ENCODE measurements around the gene AAK1. TPM values are rescaled to one million over a fixed set of nuclear protein-coding genes. Genes with fewer than 3 reads are reported as not detected.
"Not testable (repeated sequence)": the region's sequence is repeated elsewhere in the genome, so short reads cannot be mapped to it uniquely, and the experiment has no call there.

AAK1 gene
- total and polyA plus RNA-seq, 10 of the 15 experiments (the other 5 are each of a cell fraction or from before 2014, with no cell fraction given): 2.9 to 41.4 (median 17.5) TPM

GRCh38 chr2:69608109-69608508 lies 35.4 kb downstream of the AAK1 start:
- RAD21 ChIA-PET (ENCODE audit: unreplicated experiment): no interaction called here
- 50% methylated on average over 2 of the region's 2 CpGs for WGBS (ENCODE audit: insufficient coverage, insufficient replicate concordance, low lambda C conversion rate, missing lambda C conversion rate)
- ATAC-seq: peak; percentile 40; the same call in 1 of the 3 replicates

DNA sequence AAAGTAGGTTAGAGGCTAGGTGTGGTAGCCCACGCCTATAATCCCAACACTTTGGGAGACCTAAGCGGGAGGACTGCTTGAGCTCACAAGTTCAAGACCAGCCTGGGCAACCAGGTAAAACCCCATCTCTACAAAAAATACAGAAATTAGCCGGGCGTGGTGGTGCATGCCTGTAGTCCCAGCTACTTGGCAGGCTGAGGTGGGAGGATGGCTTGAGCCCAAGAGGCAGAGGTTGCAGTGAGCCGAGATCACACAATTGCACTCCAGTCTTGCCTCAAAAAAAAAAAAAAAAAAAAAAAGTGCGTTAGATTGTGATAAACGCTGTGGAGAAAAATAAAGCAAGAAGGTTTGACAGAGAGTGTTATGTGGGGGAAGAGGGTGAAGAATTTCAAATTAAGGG lies 36.8 kb downstream of the AAK1 start:
- H3K4me2 ChIP-seq (ENCODE audit: control insufficient read depth, insufficient read depth); POLR2A ChIA-PET; intact Hi-C loops (cut with micrococcal nuclease; ENCODE audit: unreplicated experiment); H3K4me1 ChIP-seq (ENCODE audit: control insufficient read depth, insufficient read depth, low read length); H3K27me3 ChIP-seq (replicated peaks in 1 of 2; ENCODE audit: control insufficient read depth in 2 of 2, insufficient read depth in 2 of 2, low read length in 1 of 2); H3K9me3 ChIP-seq (replicated peaks; ENCODE audit: control insufficient read depth, insufficient read depth, low read length); H3K9ac ChIP-seq (ENCODE audit: control insufficient read depth, insufficient read depth, low read length); RAD21 ChIA-PET (ENCODE audit: unreplicated experiment); H2AFZ ChIP-seq (ENCODE audit: control insufficient read depth, low read depth, low read length); H3K36me3 ChIP-seq (ENCODE audit: control insufficient read depth in 2 of 2, insufficient read depth in 2 of 2, low read length in 1 of 2); H3K4me3 ChIP-seq; FAIRE-seq; H3K27ac ChIP-seq (ENCODE audit: control insufficient read depth, insufficient read depth); H4K20me1 ChIP-seq (ENCODE audit: control insufficient read depth, insufficient read depth); ATAC-seq; in situ Hi-C loops (cut with MboI); DNase-seq (ENCODE audit: low read depth, low spot score); CTCF ChIA-PET; BruUV-seq (replicated peaks); H3K79me2 ChIP-seq (ENCODE audit: control insufficient read depth, insufficient read depth, low read length): not testable (repeated sequence)
- WGBS (ENCODE audit: insufficient coverage, insufficient replicate concordance, low lambda C conversion rate, missing lambda C conversion rate): 96% methylated on average over 5 of the region's 7 CpGs
- SMC1A ChIA-PET (ENCODE audit: uncharacterized antibody, unreplicated experiment): interaction anchor here (1.4 to 2.2 kb wide), 2 partner anchors 20 to 38 kb away, joined by 4 to 5 read pairs; no protein-coding TSS in a partner anchor

More at GRCh38 chr2:69608109-69608508, 35.4 kb downstream of the AAK1 start:
- H4K20me1 ChIP-seq (ENCODE audit: control insufficient read depth, insufficient read depth): no peaks in the 10 kb centered on the region
- BruUV-seq (replicated peaks): no TSS peak
- TF ChIP-seq BHLHE40 (IDR thresholded peaks at IDR 0.05; ENCODE audit: borderline replicate concordance in 1 of 2, low read depth in 2 of 2, low read length in 1 of 2) (peak in 1 of 2 experiments; percentile 13; a peak in 1 of 4 replicates), KAT2A (conservative IDR thresholded peaks at IDR 0.05; ENCODE audit: control insufficient read depth, low read depth, low read length) (no peak)
- peaks cover 0 to 2% of the 10 kb centered on the region in 2 experiments; a peak in 1 of 4 replicates for H3K36me3 ChIP-seq (ENCODE audit: control insufficient read depth in 2 of 2, insufficient read depth in 2 of 2, low read length in 1 of 2)
- H3K27ac ChIP-seq (ENCODE audit: control insufficient read depth, insufficient read depth): no peak overlapping the region
- in situ Hi-C loops (cut with MboI): no loop called here
- CTCF ChIA-PET: interaction anchor here (1.3 to 1.5 kb wide), 2 partner anchors 9 to 42 kb away, joined by 3 read pairs; no protein-coding TSS in a partner anchor
- H2AFZ ChIP-seq (ENCODE audit: control insufficient read depth, low read depth, low read length): no peak overlapping the region
- H3K79me2 ChIP-seq (ENCODE audit: control insufficient read depth, insufficient read depth, low read length): peaks cover 4% of the 10 kb centered on the region
- no peak for DNase-seq (ENCODE audit: low read depth, low spot score)
- H3K27me3 ChIP-seq (replicated peaks in 1 of 2; ENCODE audit: control insufficient read depth in 2 of 2, insufficient read depth in 2 of 2, low read length in 1 of 2): no peaks in the 10 kb centered on the region
- no peak overlapping the region for H3K9ac ChIP-seq (ENCODE audit: control insufficient read depth, insufficient read depth, low read length)
- FAIRE-seq: no peak
- H3K4me1 ChIP-seq (ENCODE audit: control insufficient read depth, insufficient read depth, low read length): no peaks in the 10 kb centered on the region
- H3K9me3 ChIP-seq (replicated peaks; ENCODE audit: control insufficient read depth, insufficient read depth, low read length): no peaks in the 10 kb centered on the region; the same call in 2 of the 3 replicates
- intact Hi-C loops (cut with micrococcal nuclease; ENCODE audit: unreplicated experiment): no loop called here
- POLR2A ChIA-PET: no interaction called here
- SMC1A ChIA-PET (ENCODE audit: uncharacterized antibody, unreplicated experiment): interaction anchor here (1.0 kb wide), 1 partner anchor 25 kb away, joined by 3 read pairs; no protein-coding TSS in a partner anchor
- H3K4me2 ChIP-seq (ENCODE audit: control insufficient read depth, insufficient read depth): no peak overlapping the region
- H3K4me3 ChIP-seq: no peak overlapping the region

Data from GM12878 (cell line).